ENCODE results near the gene CDH4. TPM values are rescaled to one million over a fixed set of nuclear protein-coding genes. Genes with fewer than 3 reads are reported as not detected.

CDH4 gene
- total RNA-seq, 3 donors from 2014 or later (not counting 1 experiment from before 2014, with no cell fraction given): 0.18 TPM; not detected in 2

GRCh38 chr20:61361501-61361900, 109.4 kb downstream of the CDH4 start:
- H3K4me1 Mint-ChIP-seq: no peaks in the 10 kb centered on the region
- WGBS (ENCODE audit: insufficient coverage): 92% methylated on average over 14 of the region's 14 CpGs
- peaks cover 3 to 14% of the 10 kb centered on the region in 2 donors for H3K9me3 Mint-ChIP-seq
- TF ChIP-seq, protein P1, sequence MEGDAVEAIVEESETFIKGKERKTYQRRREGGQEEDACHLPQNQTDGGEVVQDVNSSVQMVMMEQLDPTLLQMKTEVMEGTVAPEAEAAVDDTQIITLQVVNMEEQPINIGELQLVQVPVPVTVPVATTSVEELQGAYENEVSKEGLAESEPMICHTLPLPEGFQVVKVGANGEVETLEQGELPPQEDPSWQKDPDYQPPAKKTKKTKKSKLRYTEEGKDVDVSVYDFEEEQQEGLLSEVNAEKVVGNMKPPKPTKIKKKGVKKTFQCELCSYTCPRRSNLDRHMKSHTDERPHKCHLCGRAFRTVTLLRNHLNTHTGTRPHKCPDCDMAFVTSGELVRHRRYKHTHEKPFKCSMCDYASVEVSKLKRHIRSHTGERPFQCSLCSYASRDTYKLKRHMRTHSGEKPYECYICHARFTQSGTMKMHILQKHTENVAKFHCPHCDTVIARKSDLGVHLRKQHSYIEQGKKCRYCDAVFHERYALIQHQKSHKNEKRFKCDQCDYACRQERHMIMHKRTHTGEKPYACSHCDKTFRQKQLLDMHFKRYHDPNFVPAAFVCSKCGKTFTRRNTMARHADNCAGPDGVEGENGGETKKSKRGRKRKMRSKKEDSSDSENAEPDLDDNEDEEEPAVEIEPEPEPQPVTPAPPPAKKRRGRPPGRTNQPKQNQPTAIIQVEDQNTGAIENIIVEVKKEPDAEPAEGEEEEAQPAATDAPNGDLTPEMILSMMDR (IDR thresholded peaks at IDR 0.05): no peak
- H3K36me3 Mint-ChIP-seq: no peaks in the 10 kb centered on the region
- no peak for DNase-seq
- no peaks in the 10 kb centered on the region for H3K36me3 ChIP-seq (ENCODE audit: control insufficient read depth, insufficient read depth, low read length)
- H3K9me3 ChIP-seq (ENCODE audit: control insufficient read depth, insufficient read depth, low read length): peaks cover 32% of the 10 kb centered on the region
- no peak overlapping the region for H3K4me3 ChIP-seq (ENCODE audit: low read length)
- H3K27ac Mint-ChIP-seq: no peak overlapping the region
- no peak for ATAC-seq
- no peak overlapping the region for H3K4me3 Mint-ChIP-seq
- no peaks in the 10 kb centered on the region for H3K4me1 ChIP-seq (ENCODE audit: control insufficient read depth, insufficient read depth, low read length)
- intact Hi-C loops (cut with micrococcal nuclease): no loop called here
- H3K27me3 Mint-ChIP-seq (ENCODE audit: low read depth in 2 of 2): no peaks in the 10 kb centered on the region
- no peaks in the 10 kb centered on the region for H3K27me3 ChIP-seq (ENCODE audit: control insufficient read depth, insufficient read depth, low read length)
- no peak overlapping the region for H3K27ac ChIP-seq (ENCODE audit: low read length)

DNA sequence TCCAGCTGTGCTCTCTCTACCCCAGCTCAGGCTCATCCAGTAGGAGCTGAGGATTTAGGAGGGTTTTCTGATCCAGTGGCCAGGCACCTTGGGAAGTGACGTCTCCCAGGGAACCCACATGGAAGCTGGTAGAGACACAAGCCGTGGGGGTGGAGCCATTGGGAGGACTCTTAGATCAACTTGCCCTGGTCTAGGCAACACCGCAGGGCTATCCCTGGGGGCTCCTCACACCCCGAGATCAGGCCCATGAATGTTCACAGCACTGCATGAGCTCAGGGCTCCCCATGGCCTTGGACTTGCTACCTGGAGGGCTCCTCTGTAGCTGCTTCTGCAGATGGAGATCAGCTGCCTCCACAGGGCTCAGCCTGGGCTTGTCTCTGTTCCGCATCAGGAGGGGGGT, 112.1 kb downstream of the CDH4 start:
- TF ChIP-seq, protein P1 (IDR thresholded peaks at IDR 0.05): no peak
- Mint-ChIP-seq H3K27me3 (ENCODE audit: low read depth in 2 of 2) (no peaks in the 10 kb centered on the region), H3K27ac (no peak overlapping the region), H3K36me3 (no peaks in the 10 kb centered on the region), H3K4me1 (no peaks in the 10 kb centered on the region), H3K4me3 (no peak overlapping the region), H3K9me3 (peaks cover 3 to 14% of the 10 kb centered on the region in 2 donors)
- no peak overlapping the region for H3K4me3 ChIP-seq (ENCODE audit: low read length)
- peaks cover 31% of the 10 kb centered on the region for H3K9me3 ChIP-seq (ENCODE audit: control insufficient read depth, insufficient read depth, low read length)
- H3K27ac ChIP-seq (ENCODE audit: low read length): no peak overlapping the region
- DNase-seq: no peak
- intact Hi-C loops (cut with micrococcal nuclease): no loop called here
- H3K27me3 ChIP-seq (ENCODE audit: control insufficient read depth, insufficient read depth, low read length): no peaks in the 10 kb centered on the region
- 85% methylated on average over 5 of the region's 5 CpGs for WGBS (ENCODE audit: insufficient coverage)
- no peaks in the 10 kb centered on the region for H3K4me1 ChIP-seq (ENCODE audit: control insufficient read depth, insufficient read depth, low read length)
- H3K36me3 ChIP-seq (ENCODE audit: control insufficient read depth, insufficient read depth, low read length): no peaks in the 10 kb centered on the region
- no peak for ATAC-seq

GRCh38 chr20:61366914-61367313, 114.9 kb downstream of the CDH4 start:
- H3K27me3 Mint-ChIP-seq (ENCODE audit: low read depth in 2 of 2): no peaks in the 10 kb centered on the region
- ATAC-seq (no peak), DNase-seq (no peak)
- H3K36me3 ChIP-seq (ENCODE audit: control insufficient read depth, insufficient read depth, low read length): no peaks in the 10 kb centered on the region
- H3K4me3 Mint-ChIP-seq: no peak overlapping the region
- H3K27ac Mint-ChIP-seq: no peak overlapping the region
- H3K4me1 ChIP-seq (ENCODE audit: control insufficient read depth, insufficient read depth, low read length): no peaks in the 10 kb centered on the region
- H3K9me3 Mint-ChIP-seq: peaks cover 3 to 10% of the 10 kb centered on the region in 2 donors
- H3K27ac ChIP-seq (ENCODE audit: low read length): no peak overlapping the region
- WGBS (ENCODE audit: insufficient coverage): 72% methylated on average over 11 of the region's 11 CpGs
- intact Hi-C loops (cut with micrococcal nuclease): no loop called here
- H3K4me3 ChIP-seq (ENCODE audit: low read length): no peak overlapping the region
- H3K36me3 Mint-ChIP-seq: no peaks in the 10 kb centered on the region
- TF ChIP-seq, protein P1 (IDR thresholded peaks at IDR 0.05): no peak
- peaks cover 27% of the 10 kb centered on the region for H3K9me3 ChIP-seq (ENCODE audit: control insufficient read depth, insufficient read depth, low read length)
- no peaks in the 10 kb centered on the region for H3K4me1 Mint-ChIP-seq
- no peaks in the 10 kb centered on the region for H3K27me3 ChIP-seq (ENCODE audit: control insufficient read depth, insufficient read depth, low read length)
